Measurements from ENCODE around the gene ANO1. TPM values are rescaled to one million over a fixed set of nuclear protein-coding genes. Genes with fewer than 3 reads are reported as not detected.

Gene ANO1
- total RNA-seq, 4 donors from 2014 or later, result 87.7 to 133 (median 108) TPM

DNA sequence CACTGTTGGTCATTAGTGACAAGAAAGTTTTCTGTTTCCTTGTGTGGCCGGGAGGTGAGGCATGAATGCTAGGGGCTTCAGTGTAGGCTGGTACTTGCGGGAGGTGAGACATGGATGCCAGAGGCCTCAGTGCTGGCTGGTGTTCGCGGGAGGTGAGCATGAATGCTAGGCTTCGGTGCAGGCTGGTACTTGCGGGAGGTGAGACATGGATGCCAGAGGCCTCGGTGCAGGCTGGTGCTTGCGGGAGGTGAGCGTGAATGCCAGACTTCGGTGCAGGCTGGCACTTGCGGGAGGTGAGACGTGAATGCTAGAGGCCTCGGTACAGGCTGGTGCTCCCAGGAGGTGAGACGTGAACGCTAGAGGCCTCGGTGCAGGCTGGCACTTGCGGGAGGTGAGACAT lies 48.4 kb downstream of the ANO1 start:
- no peaks in the 10 kb centered on the region for H3K27me3 ChIP-seq
- WGBS, result 50% methylated on average over 17 of the region's 17 CpGs
- TF ChIP-seq EP300 (IDR thresholded peaks at IDR 0.05) (no peak), POLR2AphosphoS5 (IDR thresholded peaks at IDR 0.05) (no peak), POLR2A (IDR thresholded peaks at IDR 0.05) (no peak)
- TF ChIP-seq, protein P1, sequence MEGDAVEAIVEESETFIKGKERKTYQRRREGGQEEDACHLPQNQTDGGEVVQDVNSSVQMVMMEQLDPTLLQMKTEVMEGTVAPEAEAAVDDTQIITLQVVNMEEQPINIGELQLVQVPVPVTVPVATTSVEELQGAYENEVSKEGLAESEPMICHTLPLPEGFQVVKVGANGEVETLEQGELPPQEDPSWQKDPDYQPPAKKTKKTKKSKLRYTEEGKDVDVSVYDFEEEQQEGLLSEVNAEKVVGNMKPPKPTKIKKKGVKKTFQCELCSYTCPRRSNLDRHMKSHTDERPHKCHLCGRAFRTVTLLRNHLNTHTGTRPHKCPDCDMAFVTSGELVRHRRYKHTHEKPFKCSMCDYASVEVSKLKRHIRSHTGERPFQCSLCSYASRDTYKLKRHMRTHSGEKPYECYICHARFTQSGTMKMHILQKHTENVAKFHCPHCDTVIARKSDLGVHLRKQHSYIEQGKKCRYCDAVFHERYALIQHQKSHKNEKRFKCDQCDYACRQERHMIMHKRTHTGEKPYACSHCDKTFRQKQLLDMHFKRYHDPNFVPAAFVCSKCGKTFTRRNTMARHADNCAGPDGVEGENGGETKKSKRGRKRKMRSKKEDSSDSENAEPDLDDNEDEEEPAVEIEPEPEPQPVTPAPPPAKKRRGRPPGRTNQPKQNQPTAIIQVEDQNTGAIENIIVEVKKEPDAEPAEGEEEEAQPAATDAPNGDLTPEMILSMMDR (IDR thresholded peaks at IDR 0.05), result no peak
- no peak overlapping the region for H3K27ac ChIP-seq
- no peaks in the 10 kb centered on the region for H3K9me3 ChIP-seq
- H3K36me3 ChIP-seq, result no peaks in the 10 kb centered on the region
- H3K4me3 ChIP-seq, result no peak overlapping the region
- peaks cover 19% of the 10 kb centered on the region for H3K4me1 ChIP-seq
- DNase-seq (ENCODE audit: low spot score in 2 of 2), result no peak

GRCh38 chr11:70127653-70128434 lies 49.7 kb downstream of the ANO1 start:
- no peak overlapping the region for H3K27ac ChIP-seq
- TF ChIP-seq POLR2A (IDR thresholded peaks at IDR 0.05), result no peak
- no peak for TF ChIP-seq EP300 (IDR thresholded peaks at IDR 0.05)
- TF ChIP-seq, protein P1 (IDR thresholded peaks at IDR 0.05), result no peak
- no peak for TF ChIP-seq POLR2AphosphoS5 (IDR thresholded peaks at IDR 0.05)
- WGBS, result 78% methylated on average over 6 of the region's 6 CpGs
- no peak for DNase-seq (ENCODE audit: low spot score in 2 of 2)
- no peaks in the 10 kb centered on the region for H3K27me3 ChIP-seq
- H3K4me3 ChIP-seq, result no peak overlapping the region
- H3K4me1 ChIP-seq, result peaks cover 18% of the 10 kb centered on the region
- H3K9me3 ChIP-seq, result no peaks in the 10 kb centered on the region
- peaks cover 7% of the 10 kb centered on the region for H3K36me3 ChIP-seq

DNA sequence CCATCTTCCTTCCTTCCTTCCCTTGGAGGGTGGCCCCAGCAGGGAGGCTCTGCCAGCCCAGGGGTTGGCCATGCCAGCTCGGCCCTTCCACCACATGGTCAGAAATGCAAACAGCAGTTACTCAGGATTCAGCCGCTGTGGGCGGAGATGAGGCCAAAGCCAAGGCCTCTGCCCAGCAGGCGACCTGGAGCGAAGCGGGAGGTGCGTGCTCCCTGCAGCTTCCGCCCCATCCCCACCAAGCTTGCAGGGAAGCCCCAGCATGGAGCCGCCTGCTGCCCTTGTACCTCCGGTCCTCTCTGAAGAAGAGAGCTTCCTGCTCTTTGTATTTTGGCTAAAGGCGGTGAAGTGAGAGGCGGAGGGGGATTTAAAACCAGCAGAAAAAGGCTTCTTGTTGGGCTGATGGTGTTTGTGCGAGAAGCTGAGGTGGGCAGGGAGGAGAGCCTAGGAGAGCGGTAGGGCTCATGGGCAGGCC lies 50.4 kb downstream of the ANO1 start:
- Histone ChIP-seq H3K4me3 (no peak overlapping the region), H3K36me3 (peaks cover 13% of the 10 kb centered on the region), H3K27me3 (no peaks in the 10 kb centered on the region), H3K4me1 (peaks cover 11% of the 10 kb centered on the region), H3K9me3 (no peaks in the 10 kb centered on the region), H3K27ac (no peak overlapping the region)
- no peak for DNase-seq (ENCODE audit: low spot score in 2 of 2)
- 82% methylated on average over 9 of the region's 14 CpGs for WGBS
- no peak for TF ChIP-seq EP300 (IDR thresholded peaks at IDR 0.05)
- TF ChIP-seq POLR2AphosphoS5 (IDR thresholded peaks at IDR 0.05), result no peak
- TF ChIP-seq, protein P1 (IDR thresholded peaks at IDR 0.05), result no peak
- TF ChIP-seq POLR2A (IDR thresholded peaks at IDR 0.05), result no peak

DNA sequence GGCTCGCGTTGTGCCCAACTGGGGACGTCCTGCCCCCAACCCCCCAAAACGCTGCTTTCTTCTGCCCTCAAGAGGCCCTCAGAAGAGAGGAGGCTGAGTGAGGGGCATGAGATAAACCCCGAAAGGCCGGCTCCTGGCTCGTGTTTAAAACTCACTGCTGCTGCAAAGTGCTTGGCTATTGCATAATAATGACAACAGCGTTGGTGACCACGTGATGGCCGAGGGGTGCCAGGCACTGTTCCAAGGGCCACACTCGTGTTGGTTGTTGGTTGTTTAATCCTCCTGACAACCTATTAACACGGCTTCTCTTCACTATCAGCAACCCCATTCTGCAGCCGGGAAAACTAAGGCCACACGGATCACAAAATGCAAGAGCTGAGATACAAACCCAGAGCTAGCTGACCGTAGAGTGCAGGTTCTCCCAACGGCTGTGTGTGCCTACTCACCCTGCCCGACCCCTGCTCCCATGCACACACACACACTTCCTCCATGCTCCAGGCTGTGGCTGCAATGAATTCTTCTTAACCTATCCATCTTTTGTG lies 51.0 kb downstream of the ANO1 start:
- H3K36me3 ChIP-seq, result peaks cover 18% of the 10 kb centered on the region
- H3K27ac ChIP-seq, result no peak overlapping the region
- no peaks in the 10 kb centered on the region for H3K27me3 ChIP-seq
- WGBS, result 70% methylated on average over 16 of the region's 17 CpGs
- peaks cover 5% of the 10 kb centered on the region for H3K4me1 ChIP-seq
- no peak for DNase-seq (ENCODE audit: low spot score in 2 of 2)
- no peak overlapping the region for H3K4me3 ChIP-seq
- H3K9me3 ChIP-seq, result no peaks in the 10 kb centered on the region
- TF ChIP-seq, protein P1 (IDR thresholded peaks at IDR 0.05), result no peak
- TF ChIP-seq POLR2A (IDR thresholded peaks at IDR 0.05) (no peak), EP300 (IDR thresholded peaks at IDR 0.05) (no peak), POLR2AphosphoS5 (IDR thresholded peaks at IDR 0.05) (no peak)

DNA sequence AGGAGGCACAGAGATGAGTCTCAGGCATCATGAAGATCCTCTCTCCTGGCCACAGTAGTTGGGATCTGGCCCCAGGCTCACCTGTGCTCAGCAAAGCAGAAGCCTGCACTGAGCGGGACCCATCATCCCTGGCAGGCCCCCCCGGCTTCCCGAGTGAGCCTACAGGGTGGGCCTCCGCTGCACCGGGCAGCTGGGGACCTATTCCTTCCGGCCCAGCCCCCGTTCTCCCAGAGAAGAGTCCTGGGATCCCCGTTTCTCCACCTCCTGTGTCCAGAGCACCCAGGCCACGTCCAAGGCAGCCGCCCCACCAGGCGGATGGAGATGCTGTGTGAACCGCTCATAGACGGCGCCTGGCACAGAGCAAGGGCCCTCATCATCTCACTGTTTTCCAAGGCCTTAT lies 52.5 kb downstream of the ANO1 start:
- H3K4me1 ChIP-seq, result no peaks in the 10 kb centered on the region
- peaks cover 18% of the 10 kb centered on the region for H3K36me3 ChIP-seq
- H3K4me3 ChIP-seq, result no peak overlapping the region
- no peak for DNase-seq (ENCODE audit: low spot score in 2 of 2)
- H3K27ac ChIP-seq, result no peak overlapping the region
- no peaks in the 10 kb centered on the region for H3K27me3 ChIP-seq
- WGBS, result 100% methylated on average over 7 of the region's 14 CpGs
- H3K9me3 ChIP-seq, result no peaks in the 10 kb centered on the region
- TF ChIP-seq, protein P1 (IDR thresholded peaks at IDR 0.05), result no peak
- TF ChIP-seq POLR2AphosphoS5 (IDR thresholded peaks at IDR 0.05) (no peak), POLR2A (IDR thresholded peaks at IDR 0.05) (no peak), EP300 (IDR thresholded peaks at IDR 0.05) (no peak)
